Small intestine (tissue), 7 donors: Measurements from ENCODE around the gene NPBWR2. TPM values are rescaled to one million over a fixed set of nuclear protein-coding genes. Genes with fewer than 3 reads are reported as not detected.
"Not testable (repeated sequence)": the region's sequence is repeated elsewhere in the genome, so short reads cannot be mapped to it uniquely, and the experiment has no call there.

Experiments
- DNase-seq, 2 donors: peaks; one replicate each; pipeline versions ENCODE4 v3.0.0 to v3.0.0-alpha.2; 2013
- FAIRE-seq: peaks from 2 replicates; lab custom pipeline; 2012; peaks lifted over from hg19 to GRCh38; lab: Jason Lieb, UNC
- H3K27ac ChIP-seq, 3 donors: one replicate each; pipeline ENCODE4 v1.5.1; 2013; ENCODE audit warnings: low read length in 2 of 3, mild to moderate bottlenecking in 2 of 3, control low read depth in 1 of 3, inconsistent platforms in 1 of 3, low read depth in 1 of 3, moderate library complexity in 1 of 3
- H3K27me3 ChIP-seq, 3 donors: one replicate each; pipeline ENCODE4 v1.6.1; 2013; ENCODE audit warnings: low read length in 3 of 3, inconsistent platforms in 1 of 3; ENCODE audit not compliant: control insufficient read depth in 3 of 3, insufficient read depth in 3 of 3
- H3K36me3 ChIP-seq, 3 donors: one replicate each; pipeline ENCODE4 v1.6.1; 2013; ENCODE audit warnings: low read length in 3 of 3, inconsistent platforms in 1 of 3, low read depth in 1 of 3, mild to moderate bottlenecking in 1 of 3, moderate library complexity in 1 of 3; ENCODE audit not compliant: control insufficient read depth in 3 of 3, insufficient read depth in 2 of 3
- H3K4me1 ChIP-seq, 3 donors: one replicate each; pipeline ENCODE4 v1.6.1; 2013; ENCODE audit warnings: low read length in 2 of 3, inconsistent platforms in 1 of 3, low read depth in 1 of 3, mild to moderate bottlenecking in 1 of 3, moderate library complexity in 1 of 3; ENCODE audit not compliant: control insufficient read depth in 3 of 3, insufficient read depth in 2 of 3
- H3K4me3 ChIP-seq, 3 donors: one replicate each; pipeline ENCODE4 v1.5.1; 2013; ENCODE audit warnings: low read length in 3 of 3, control low read depth in 1 of 3, inconsistent platforms in 1 of 3, low read depth in 1 of 3, mild to moderate bottlenecking in 1 of 3, moderate library complexity in 1 of 3
- H3K9me3 ChIP-seq, 2 donors: one replicate each; pipeline ENCODE4 v1.6.1; 2013; ENCODE audit warnings: low read depth in 1 of 2, low read length in 1 of 2; ENCODE audit not compliant: control insufficient read depth in 2 of 2, insufficient read depth in 1 of 2
- WGBS, 3 donors: extraction: QIAGEN DNeasy Blood & Tissue Kit; methylation state at CpG; one replicate each; pipeline ENCODE4 v1.1.7; 2013; 5-methylcytosine and 5-hydroxymethylcytosine counted together
- polyA plus RNA-seq, 4 donors: library from polyadenylated mRNA; stranded (reverse) in 3 of 4; unstranded in 1 of 4; fragments of 200-250 nt in 3 of 4; fragments of 120-200 nt in 1 of 4; gene quantifications; one replicate each; pipeline versions ENCODE4 v1.2.1 to v1.2.3, GENCODE V29; 2013
- donor health status: healthy with polysubstance abuse.
- donor health status: control.
- donor health status: control.
- donor health status: Bipolar disorder and iron deficiency.
- donor health status: healthy.

NPBWR2 gene
- polyA plus RNA-seq, 4 donors: not detected

DNA sequence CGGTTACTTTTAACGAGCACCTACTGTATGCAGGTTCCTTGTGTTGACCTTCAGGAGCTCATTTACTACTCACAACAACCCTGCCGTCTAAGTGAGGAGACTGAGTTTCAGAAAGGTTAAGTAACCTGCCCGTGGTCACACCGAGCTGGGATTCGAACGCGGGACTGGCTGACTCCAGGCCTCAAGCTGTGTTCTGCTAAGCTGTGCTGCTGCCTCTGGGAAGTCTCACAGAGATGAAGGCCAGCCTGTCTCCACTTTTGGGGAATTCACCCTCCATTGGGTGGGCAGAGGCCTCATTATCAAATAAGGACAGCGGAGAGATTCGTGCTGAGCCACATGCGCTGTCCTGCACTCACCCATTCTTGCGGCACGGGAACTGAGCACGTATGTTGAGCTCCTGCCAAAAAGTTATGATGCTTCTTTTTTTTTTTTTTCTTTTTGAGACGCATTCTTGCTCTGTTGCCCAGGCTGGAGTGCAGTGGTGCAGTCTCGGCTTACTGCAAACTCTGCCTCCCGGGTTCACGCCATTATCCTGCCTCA lies 31.0 kb upstream of the NPBWR2 start:
- Histone ChIP-seq H3K4me3 (no peak overlapping the region), H3K36me3 (no peaks in the 10 kb centered on the region), H3K9me3 (no peaks in the 10 kb centered on the region), H3K4me1 (peaks cover 0 to 13% (median 0%) of the 10 kb centered on the region in 3 donors), H3K27ac (no peak overlapping the region), H3K27me3 (no peaks in the 10 kb centered on the region)
- WGBS, 3 donors: 80 to 84% (median 81%) methylated on average over 18 of the region's 18 CpGs
- no peak for DNase-seq
- FAIRE-seq: no peak

GRCh38 chr20:64137598-64138031 lies 30.2 kb upstream of the NPBWR2 start:
- DNase-seq: no peak
- Histone ChIP-seq H3K27ac (no peak overlapping the region), H3K36me3 (no peaks in the 10 kb centered on the region), H3K9me3 (no peaks in the 10 kb centered on the region), H3K4me3 (no peak overlapping the region), H3K4me1 (peaks cover 0 to 13% (median 0%) of the 10 kb centered on the region in 3 donors), H3K27me3 (no peaks in the 10 kb centered on the region)
- 55 to 75% (median 71%) methylated on average over 6 of the region's 6 CpGs for WGBS, 3 donors
- FAIRE-seq: no peak

- no peaks in the 10 kb centered on the region for H3K36me3 ChIP-seq
- DNase-seq (no peak), FAIRE-seq (no peak)
- WGBS, 3 donors: 78 to 84% (median 80%) methylated on average over 32 of the region's 32 CpGs
- H3K4me3 ChIP-seq: no peak overlapping the region
- H3K4me1 ChIP-seq: peaks cover 0 to 10% (median 0%) of the 10 kb centered on the region in 3 donors
- H3K27me3 ChIP-seq: no peaks in the 10 kb centered on the region
- H3K27ac ChIP-seq: no peak overlapping the region
- H3K9me3 ChIP-seq: no peaks in the 10 kb centered on the region
Measured at GRCh38 chr20:64136004-64136710, 28.8 kb upstream of the NPBWR2 start.

DNA sequence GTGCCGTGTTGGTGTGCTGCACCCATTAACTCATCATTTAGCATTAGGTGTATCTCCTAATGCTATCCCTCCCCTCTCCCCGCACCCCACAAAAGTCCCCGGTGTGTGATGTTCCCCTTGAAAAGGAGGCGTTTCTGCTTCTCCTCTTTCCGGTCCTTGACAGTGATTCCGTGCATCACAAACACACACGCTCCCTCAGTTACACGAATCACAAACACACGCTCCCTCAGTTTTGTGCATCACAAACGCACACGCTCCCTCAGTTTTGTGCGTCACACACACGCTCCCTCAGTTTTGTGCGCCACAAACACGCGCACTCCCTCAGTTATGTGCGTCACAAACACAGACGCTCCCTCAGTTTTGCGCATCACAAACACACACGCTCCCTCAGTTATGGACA lies 27.4 kb upstream of the NPBWR2 start:
- not testable (repeated sequence) for H3K27ac ChIP-seq, H3K4me1 ChIP-seq, FAIRE-seq, DNase-seq, H3K27me3 ChIP-seq, H3K9me3 ChIP-seq, H3K36me3 ChIP-seq, H3K4me3 ChIP-seq
- WGBS, 3 donors: 62 to 72% (median 71%) methylated on average over 20 of the region's 20 CpGs

DNA sequence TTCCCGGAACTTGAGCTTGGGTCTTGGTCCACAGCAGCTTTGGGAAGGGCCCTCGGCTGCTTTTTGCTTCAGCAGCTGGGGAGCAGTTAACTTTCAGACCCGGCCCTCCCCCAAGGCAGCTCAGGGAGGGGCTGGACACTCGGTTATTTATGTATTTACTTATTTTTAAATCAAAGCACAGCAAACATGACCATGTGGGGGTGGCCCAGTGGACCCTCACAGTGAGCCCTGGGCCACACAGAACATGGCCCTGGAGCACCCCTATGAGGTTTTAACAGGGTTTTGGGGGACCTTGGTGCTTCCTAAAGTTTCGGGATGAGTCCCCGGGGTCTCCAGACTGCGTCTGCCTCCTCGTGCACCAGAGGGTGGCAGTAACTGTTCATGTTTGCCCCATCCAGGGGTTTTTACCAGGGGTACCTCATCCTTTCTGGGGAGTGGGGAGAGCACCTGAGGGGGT lies 26.6 kb upstream of the NPBWR2 start:
- no peaks in the 10 kb centered on the region for H3K9me3 ChIP-seq
- no peaks in the 10 kb centered on the region for H3K36me3 ChIP-seq
- H3K27ac ChIP-seq: no peak overlapping the region
- 9 to 48% (median 23%) methylated on average over 8 of the region's 8 CpGs for WGBS, 3 donors
- H3K4me1 ChIP-seq: no peaks in the 10 kb centered on the region
- no peak overlapping the region for H3K4me3 ChIP-seq
- DNase-seq (no peak), FAIRE-seq (no peak)
- no peaks in the 10 kb centered on the region for H3K27me3 ChIP-seq

DNA sequence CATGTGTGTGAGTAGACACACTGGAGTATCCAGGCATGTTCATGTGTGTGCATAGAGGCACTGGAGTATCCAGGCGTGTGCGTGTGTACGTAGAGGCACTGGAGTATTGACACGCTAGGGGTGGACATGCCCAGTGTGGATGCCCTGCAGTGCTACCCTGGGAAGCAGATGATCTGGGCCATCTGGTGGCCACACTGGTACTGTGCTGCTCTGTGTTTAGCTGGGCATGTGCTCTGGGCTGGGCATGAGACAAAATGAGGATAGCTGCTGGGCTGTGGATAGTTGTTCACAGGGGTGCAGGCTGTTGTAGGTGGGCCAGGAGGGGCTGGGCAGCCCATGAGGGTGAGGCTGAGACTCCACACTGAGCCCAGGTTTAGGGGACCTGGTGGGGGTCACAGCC lies 24.0 kb upstream of the NPBWR2 start:
- no peak overlapping the region for H3K27ac ChIP-seq
- H3K27me3 ChIP-seq: no peaks in the 10 kb centered on the region
- H3K36me3 ChIP-seq: no peaks in the 10 kb centered on the region
- no peak overlapping the region for H3K4me3 ChIP-seq
- no peaks in the 10 kb centered on the region for H3K9me3 ChIP-seq
- DNase-seq (no peak), FAIRE-seq (no peak)
- WGBS, 3 donors: 39 to 73% (median 71%) methylated on average over 4 of the region's 4 CpGs
- no peaks in the 10 kb centered on the region for H3K4me1 ChIP-seq

DNA sequence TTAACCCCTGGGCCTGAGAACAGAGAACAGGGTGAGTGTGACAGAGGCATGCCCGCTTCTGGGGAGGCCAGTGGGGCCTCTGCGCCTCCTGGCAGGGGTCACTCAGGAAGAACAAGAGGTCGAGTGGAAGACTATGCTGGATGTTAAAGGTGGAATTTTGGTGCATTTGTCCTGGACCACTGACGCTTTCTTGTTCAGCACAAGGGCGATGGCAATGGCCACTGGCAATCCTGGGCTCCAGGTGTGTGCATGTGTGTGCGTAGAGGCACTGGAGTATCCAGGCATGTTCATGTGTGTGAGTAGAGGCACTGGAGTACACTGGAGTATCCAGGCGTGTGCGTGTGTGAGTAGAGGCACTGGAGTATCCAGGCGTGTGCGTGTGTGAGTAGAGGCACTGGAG lies 23.5 kb upstream of the NPBWR2 start:
- WGBS, 3 donors: 79 to 83% (median 80%) methylated on average over 10 of the region's 10 CpGs
- DNase-seq: no peak

DNA sequence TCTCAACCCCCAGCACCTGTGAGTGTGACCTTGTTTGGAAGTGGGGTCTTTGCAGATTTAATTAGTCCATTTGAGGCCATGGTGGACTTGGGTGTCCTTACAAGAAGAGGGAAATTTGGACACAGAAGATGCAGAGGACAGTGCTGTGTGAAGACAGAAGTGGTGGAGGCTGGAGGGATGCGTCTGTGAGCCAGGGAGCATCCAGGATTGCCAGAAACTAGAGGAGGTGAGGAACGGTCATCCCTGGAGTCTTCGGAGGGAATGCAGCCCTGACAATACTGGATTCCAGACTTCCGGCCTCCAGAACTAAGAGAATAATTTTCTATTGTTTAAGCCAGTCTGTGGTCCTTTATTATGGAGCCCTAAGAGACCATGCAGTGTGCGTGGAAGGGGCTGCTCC lies 22.9 kb upstream of the NPBWR2 start:
- no peaks in the 10 kb centered on the region for H3K36me3 ChIP-seq
- DNase-seq (no peak), FAIRE-seq (no peak)
- H3K4me1 ChIP-seq: no peaks in the 10 kb centered on the region
- no peak overlapping the region for H3K4me3 ChIP-seq
- H3K27ac ChIP-seq: no peak overlapping the region
- no peaks in the 10 kb centered on the region for H3K27me3 ChIP-seq
- 62 to 67% (median 66%) methylated on average over 5 of the region's 5 CpGs for WGBS, 3 donors
- no peaks in the 10 kb centered on the region for H3K9me3 ChIP-seq

More for the DNA sequence above, 23.5 kb upstream of the NPBWR2 start:
- H3K27me3 ChIP-seq: no peaks in the 10 kb centered on the region
- H3K36me3 ChIP-seq: no peaks in the 10 kb centered on the region
- H3K4me3 ChIP-seq: no peak overlapping the region
- no peak for FAIRE-seq
- H3K4me1 ChIP-seq: no peaks in the 10 kb centered on the region
- no peaks in the 10 kb centered on the region for H3K9me3 ChIP-seq
- H3K27ac ChIP-seq: no peak overlapping the region
